Measurements from ENCODE around the gene CLEC4F. TPM values are rescaled to one million over a fixed set of nuclear protein-coding genes. Genes with fewer than 3 reads are reported as not detected.

The CLEC4F gene
- total and polyA plus RNA-seq, 4 donors, result 0.03 to 0.25 (median 0.19) TPM; not detected in 1

GRCh38 chr2:70822843-70823242, 2.4 kb upstream of the CLEC4F start:
- Histone ChIP-seq H3K4me3 (ENCODE audit: low read depth in 1 of 3, low read length in 3 of 3) (no peak overlapping the region), H3K27me3 (ENCODE audit: control insufficient read depth in 4 of 4, insufficient read depth in 4 of 4, low read length in 3 of 4) (no peaks in the 10 kb centered on the region), H3K4me1 (ENCODE audit: control insufficient read depth in 4 of 4, insufficient read depth in 4 of 4, low read length in 3 of 4) (no peaks in the 10 kb centered on the region), H3K9me3 (ENCODE audit: control insufficient read depth in 4 of 4, low read length in 3 of 4) (no peaks in the 10 kb centered on the region), H3K27ac (ENCODE audit: low read depth in 1 of 2, low read length in 2 of 2) (no peak overlapping the region), H3K36me3 (ENCODE audit: control insufficient read depth in 4 of 4, insufficient read depth in 3 of 4, low read depth in 1 of 4, low read length in 3 of 4) (no peaks in the 10 kb centered on the region), H3K9ac (ENCODE audit: low read depth in 1 of 2, low read length in 2 of 2) (no peak overlapping the region)
- no peak for DNase-seq (ENCODE audit: low spot score)
- TF ChIP-seq HNF4G (IDR thresholded peaks at IDR 0.05), result no peak
- TF ChIP-seq TAF1 (conservative IDR thresholded peaks at IDR 0.05), result no peak
- no peak for TF ChIP-seq EGR1 (IDR thresholded peaks at IDR 0.05; ENCODE audit: low read depth in 2 of 2)
- no peak for TF ChIP-seq HNF4A (conservative IDR thresholded peaks at IDR 0.05)
- no peak for TF ChIP-seq SP1 (IDR thresholded peaks at IDR 0.05)
- no peak for TF ChIP-seq JUND (IDR thresholded peaks at IDR 0.05)
- TF ChIP-seq ATF3 (IDR thresholded peaks at IDR 0.05), result no peak
- TF ChIP-seq YY1 (IDR thresholded peaks at IDR 0.05), result no peak
- no peak for TF ChIP-seq ZBTB33 (IDR thresholded peaks at IDR 0.05)
- no peak for TF ChIP-seq FOXA1 (IDR thresholded peaks at IDR 0.05)
- no peak for TF ChIP-seq GABPA (IDR thresholded peaks at IDR 0.05 in 1 of 2, conservative IDR thresholded peaks at IDR 0.05 in 1 of 2)
- TF ChIP-seq MAX (IDR thresholded peaks at IDR 0.05), result no peak
- TF ChIP-seq RXRA (IDR thresholded peaks at IDR 0.05), result no peak
- TF ChIP-seq NR2F2 (IDR thresholded peaks at IDR 0.05), result no peak
- no peak for TF ChIP-seq FOXA2 (IDR thresholded peaks at IDR 0.05)
- no peak for TF ChIP-seq RAD21 (IDR thresholded peaks at IDR 0.05)
- WGBS, result 93% methylated on average over 8 of the region's 8 CpGs

- WGBS, result 85% methylated on average over 3 of the region's 3 CpGs
- H3K9ac ChIP-seq (ENCODE audit: low read depth in 1 of 2, low read length in 2 of 2), result no peak overlapping the region
These were observed 3.0 kb downstream of the CLEC4F start for GRCh38 chr2:70817284-70817954.

More at GRCh38 chr2:70817284-70817954, 3.0 kb downstream of the CLEC4F start:
- H3K27me3 ChIP-seq (ENCODE audit: control insufficient read depth in 4 of 4, insufficient read depth in 4 of 4, low read length in 3 of 4), result no peaks in the 10 kb centered on the region
- no peak overlapping the region for H3K27ac ChIP-seq (ENCODE audit: low read depth in 1 of 2, low read length in 2 of 2)
- no peak for TF ChIP-seq NR2F2 (IDR thresholded peaks at IDR 0.05)
- TF ChIP-seq ZBTB33 (IDR thresholded peaks at IDR 0.05), result no peak
- no peak for TF ChIP-seq CTCF (IDR thresholded peaks at IDR 0.05; ENCODE audit: low read depth, low read length, missing input control)
- TF ChIP-seq RXRA (IDR thresholded peaks at IDR 0.05), result no peak
- TF ChIP-seq SP1 (IDR thresholded peaks at IDR 0.05), result no peak
- TF ChIP-seq RAD21 (IDR thresholded peaks at IDR 0.05), result no peak
- no peak for TF ChIP-seq HNF4A (conservative IDR thresholded peaks at IDR 0.05)
- TF ChIP-seq MAX (IDR thresholded peaks at IDR 0.05), result no peak
- TF ChIP-seq JUND (IDR thresholded peaks at IDR 0.05), result no peak
- TF ChIP-seq FOXA2 (IDR thresholded peaks at IDR 0.05), result no peak
- TF ChIP-seq YY1 (IDR thresholded peaks at IDR 0.05), result no peak
- TF ChIP-seq HNF4G (IDR thresholded peaks at IDR 0.05), result no peak
- TF ChIP-seq ATF3 (IDR thresholded peaks at IDR 0.05), result no peak
- no peak for TF ChIP-seq GABPA (IDR thresholded peaks at IDR 0.05 in 1 of 2, conservative IDR thresholded peaks at IDR 0.05 in 1 of 2)
- TF ChIP-seq TAF1 (conservative IDR thresholded peaks at IDR 0.05), result no peak
- no peak for TF ChIP-seq REST (IDR thresholded peaks at IDR 0.05)
- TF ChIP-seq EGR1 (IDR thresholded peaks at IDR 0.05; ENCODE audit: low read depth in 2 of 2), result no peak
- no peaks in the 10 kb centered on the region for H3K36me3 ChIP-seq (ENCODE audit: control insufficient read depth in 4 of 4, insufficient read depth in 3 of 4, low read depth in 1 of 4, low read length in 3 of 4)
- H3K9me3 ChIP-seq (ENCODE audit: control insufficient read depth in 4 of 4, low read length in 3 of 4), result no peaks in the 10 kb centered on the region
- no peak for DNase-seq (ENCODE audit: low spot score)
- no peaks in the 10 kb centered on the region for H3K4me1 ChIP-seq (ENCODE audit: control insufficient read depth in 4 of 4, insufficient read depth in 4 of 4, low read length in 3 of 4)
- H3K4me3 ChIP-seq (ENCODE audit: low read depth in 1 of 3, low read length in 3 of 3), result no peak overlapping the region
